B cell (primary cell): ENCODE data around the gene HTR3C. TPM values are rescaled to one million over a fixed set of nuclear protein-coding genes. Genes with fewer than 3 reads are reported as not detected.

Experiments
- ATAC-seq: fragments of 200-7000 bp; cut with Tn5 transposase; one replicate; pipeline ENCODE4 v1.10.0; 2021; ENCODE audit warnings: low read depth, mild to moderate bottlenecking, moderate number of reproducible peaks, moderate library complexity
- CTCF ChIA-PET: fragments of 350-600 bp; sonication (Branson Sonifier 250); formaldehyde crosslinking; loops from one replicate; lab custom pipeline; 2021; ENCODE audit warnings: antibody characterized with exemption, inconsistent platforms; lab: Charles Lee
- POLR2A ChIA-PET: fragments of 350-600 bp; sonication (Branson Sonifier 250); formaldehyde crosslinking; loops from one replicate; lab custom pipeline; 2021; ENCODE audit warnings: antibody characterized with exemption; lab: Charles Lee
- DNase-seq: peaks from one replicate; pipeline ENCODE4 v3.0.0; 2013
- H2AFZ ChIP-seq: 2 replicates; pipeline ENCODE4 v1.6.1; 2012; ENCODE audit warnings: mild to moderate bottlenecking, low read depth, low read length; ENCODE audit not compliant: insufficient read depth, poor library complexity, severe bottlenecking
- H3K27ac ChIP-seq, 2 donors: 1 replicate in 1 of 2; 2 replicates in 1 of 2; pipeline ENCODE4 v1.5.1; 2012 to 2013; ENCODE audit warnings: low read length in 2 of 2, mild to moderate bottlenecking in 2 of 2, moderate library complexity in 1 of 2
- H3K27me3 ChIP-seq, 4 experiments: fragments of 200-600 bp in 1 of 4; sonication (generic) in 1 of 4; replicated peaks in 1 of 4; 1 replicate in 2 of 4; 2 replicates in 2 of 4; pipeline versions ENCODE4 v1.6.1 to v1.7.0; 2013 to 2016; ENCODE audit warnings: low read length in 3 of 4, mild to moderate bottlenecking in 2 of 4, mixed read lengths in 1 of 4, moderate library complexity in 1 of 4; ENCODE audit not compliant: insufficient read depth in 4 of 4, control insufficient read depth in 3 of 4; ENCODE audit errors: control extremely low read depth in 1 of 4
- H3K36me3 ChIP-seq, 2 experiments: replicated peaks in 1 of 2; 1 replicate in 1 of 2; 2 replicates in 1 of 2; pipeline versions ENCODE4 v1.6.1 to v1.7.1; 2013; ENCODE audit warnings: low read length in 1 of 2; ENCODE audit not compliant: insufficient read depth in 2 of 2, control insufficient read depth in 1 of 2; ENCODE audit errors: control extremely low read depth in 1 of 2, extremely low read depth in 1 of 2
- H3K4me1 ChIP-seq, 2 donors: fragments of 200-600 bp in 1 of 2; sonication (generic) in 1 of 2; 1 replicate in 1 of 2; 2 replicates in 1 of 2; pipeline versions ENCODE4 v1.5.1 to v1.6.1; 2013 to 2017; ENCODE audit warnings: low read length in 2 of 2; ENCODE audit not compliant: control insufficient read depth in 2 of 2, insufficient read depth in 2 of 2
- H3K4me2 ChIP-seq: replicated peaks from 2 replicates; pipeline ENCODE3; 2012; ENCODE audit warnings: mild to moderate bottlenecking, low read depth, low read length; ENCODE audit not compliant: poor library complexity, severe bottlenecking
- H3K4me3 ChIP-seq, 5 experiments: fragments of 200-600 bp in 1 of 5; sonication (generic) in 1 of 5; 1 replicate in 3 of 5; 2 replicates in 2 of 5; pipeline versions ENCODE4 v1.5.1 to v1.7.0; 2011 to 2016; ENCODE audit warnings: low read length in 4 of 5, mild to moderate bottlenecking in 4 of 5, low read depth in 2 of 5, control low read depth in 1 of 5, moderate library complexity in 1 of 5; ENCODE audit not compliant: insufficient read depth in 1 of 5; ENCODE audit errors: control extremely low read depth in 1 of 5, extremely low read depth in 1 of 5
- H3K79me2 ChIP-seq: fragments of 200-600 bp; sonication (generic); one replicate; pipeline ENCODE4 v1.6.0; 2016; ENCODE audit warnings: low read length; ENCODE audit not compliant: control insufficient read depth, insufficient read depth
- H3K9ac ChIP-seq: fragments of 200-600 bp; sonication (generic); 2 replicates; pipeline ENCODE4 v1.6.1; 2017; ENCODE audit warnings: mild to moderate bottlenecking, low read length, moderate library complexity
- H3K9me3 ChIP-seq, 3 donors: one replicate each; pipeline versions ENCODE4 v1.6.1 to v1.7.1; 2013; ENCODE audit warnings: low read length in 2 of 3; ENCODE audit not compliant: control insufficient read depth in 2 of 3, insufficient read depth in 1 of 3; ENCODE audit errors: control extremely low read depth in 1 of 3
- H4K20me1 ChIP-seq: 2 replicates; pipeline ENCODE4 v1.6.0; 2012; ENCODE audit warnings: mild to moderate bottlenecking, low read length; ENCODE audit not compliant: insufficient read depth, control insufficient read depth, poor library complexity, severe bottlenecking
- H3K27ac Mint-ChIP-seq: one replicate; pipeline ENCODE4 v1.8.0; 2021; ENCODE audit warnings: mixed read lengths
- H3K27me3 Mint-ChIP-seq: one replicate; pipeline ENCODE4 v1.8.0; 2021; ENCODE audit warnings: mixed read lengths
- H3K4me1 Mint-ChIP-seq: one replicate; pipeline ENCODE4 v1.8.0; 2021; ENCODE audit warnings: mixed read lengths
- H3K4me3 Mint-ChIP-seq: one replicate; pipeline ENCODE4 v1.8.0; 2021; ENCODE audit warnings: mixed read lengths
- H3K9me3 Mint-ChIP-seq: one replicate; pipeline ENCODE4 v1.8.0; 2022; ENCODE audit warnings: mixed read lengths; ENCODE audit not compliant: insufficient read depth
- EZH2 ChIP-seq: IDR thresholded peaks from 2 replicates; pipeline ENCODE4 v1.6.1; 2012; ENCODE audit warnings: borderline replicate concordance, low read depth, mild to moderate bottlenecking, moderate library complexity, low read length; ENCODE audit not compliant: insufficient read depth, poor library complexity, severe bottlenecking
- WGBS: methylation state at CpG from one replicate; pipeline ENCODE4 v1.1.5; 2013; ENCODE audit warnings: missing lambda C conversion rate; ENCODE audit not compliant: insufficient coverage; 5-methylcytosine and 5-hydroxymethylcytosine counted together
- intact Hi-C: fragments of 100-400 bp; cut with micrococcal nuclease; formaldehyde crosslinking; loops from one replicate; pipeline ENCODE4 v1.10.0; 2022
- polyA plus RNA-seq: library from polyadenylated mRNA; depleted of rRNA; stranded (reverse); fragments of >200 nt; gene quantifications from 2 replicates; pipeline ENCODE4 v1.2.3, GENCODE V29; 2012
- total RNA-seq, 2 donors: library from RNA; stranded (reverse); fragments of 120-200 nt in 1 of 2; gene quantifications; 1 replicate in 1 of 2; 2 replicates in 1 of 2; pipeline versions ENCODE4 v1.2.3 to v1.2.4, GENCODE V29; 2013 to 2022
- TF ChIP-seq, protein P1 (sequence below): fragments of 200-600 bp; IDR thresholded peaks from one replicate; pipeline ENCODE4 v1.8.0; 2022; ENCODE audit warnings: antibody characterized with exemption, mild to moderate bottlenecking

The HTR3C gene
- total and polyA plus RNA-seq, 2 donors (not counting 1 experiment from before 2014, with no cell fraction given): not detected

DNA sequence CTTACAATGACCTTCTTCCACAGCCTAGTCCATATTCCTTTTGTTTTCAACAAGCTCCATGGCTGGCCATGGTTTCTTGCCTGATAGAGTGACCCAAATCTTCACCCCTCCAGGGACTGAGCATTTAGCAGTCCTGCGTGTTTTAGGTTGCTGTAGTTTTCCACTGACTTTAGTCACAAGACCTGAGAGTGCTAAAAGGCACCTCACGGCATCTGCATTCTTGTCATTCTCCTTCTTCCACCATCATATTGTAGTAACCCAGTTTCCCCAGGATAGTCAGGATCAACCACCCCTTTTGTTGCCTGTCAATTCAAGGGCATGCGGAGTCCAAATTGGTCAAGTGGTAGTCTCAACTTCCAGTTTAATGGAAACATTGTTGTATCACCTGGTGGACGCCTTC is 20.8 kb downstream of the HTR3C start:
- 100% methylated on average over 4 of the region's 4 CpGs for WGBS
- H3K4me2 ChIP-seq: no peak overlapping the region
- H3K27me3 ChIP-seq: no peaks in the 10 kb centered on the region
- Mint-ChIP-seq H3K27ac (no peak overlapping the region), H3K27me3 (peaks cover 18% of the 10 kb centered on the region), H3K4me1 (no peaks in the 10 kb centered on the region), H3K9me3 (peaks cover 4% of the 10 kb centered on the region), H3K4me3 (no peak overlapping the region)
- no peak overlapping the region for H3K9ac ChIP-seq
- TF ChIP-seq, protein P1, sequence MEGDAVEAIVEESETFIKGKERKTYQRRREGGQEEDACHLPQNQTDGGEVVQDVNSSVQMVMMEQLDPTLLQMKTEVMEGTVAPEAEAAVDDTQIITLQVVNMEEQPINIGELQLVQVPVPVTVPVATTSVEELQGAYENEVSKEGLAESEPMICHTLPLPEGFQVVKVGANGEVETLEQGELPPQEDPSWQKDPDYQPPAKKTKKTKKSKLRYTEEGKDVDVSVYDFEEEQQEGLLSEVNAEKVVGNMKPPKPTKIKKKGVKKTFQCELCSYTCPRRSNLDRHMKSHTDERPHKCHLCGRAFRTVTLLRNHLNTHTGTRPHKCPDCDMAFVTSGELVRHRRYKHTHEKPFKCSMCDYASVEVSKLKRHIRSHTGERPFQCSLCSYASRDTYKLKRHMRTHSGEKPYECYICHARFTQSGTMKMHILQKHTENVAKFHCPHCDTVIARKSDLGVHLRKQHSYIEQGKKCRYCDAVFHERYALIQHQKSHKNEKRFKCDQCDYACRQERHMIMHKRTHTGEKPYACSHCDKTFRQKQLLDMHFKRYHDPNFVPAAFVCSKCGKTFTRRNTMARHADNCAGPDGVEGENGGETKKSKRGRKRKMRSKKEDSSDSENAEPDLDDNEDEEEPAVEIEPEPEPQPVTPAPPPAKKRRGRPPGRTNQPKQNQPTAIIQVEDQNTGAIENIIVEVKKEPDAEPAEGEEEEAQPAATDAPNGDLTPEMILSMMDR: no peak
- no peak for TF ChIP-seq EZH2
- CTCF ChIA-PET: no interaction called here
- no peaks in the 10 kb centered on the region for H3K79me2 ChIP-seq
- peaks cover 0 to 10% (median 0%) of the 10 kb centered on the region in 3 donors for H3K9me3 ChIP-seq
- H3K4me3 ChIP-seq: no peak overlapping the region
- no peaks in the 10 kb centered on the region for H4K20me1 ChIP-seq
- ATAC-seq (no peak), DNase-seq (no peak)
- H2AFZ ChIP-seq: no peak overlapping the region
- POLR2A ChIA-PET: no interaction called here
- no peaks in the 10 kb centered on the region for H3K4me1 ChIP-seq
- H3K36me3 ChIP-seq: no peaks in the 10 kb centered on the region
- intact Hi-C loops: no loop called here
- no peak overlapping the region for H3K27ac ChIP-seq

DNA sequence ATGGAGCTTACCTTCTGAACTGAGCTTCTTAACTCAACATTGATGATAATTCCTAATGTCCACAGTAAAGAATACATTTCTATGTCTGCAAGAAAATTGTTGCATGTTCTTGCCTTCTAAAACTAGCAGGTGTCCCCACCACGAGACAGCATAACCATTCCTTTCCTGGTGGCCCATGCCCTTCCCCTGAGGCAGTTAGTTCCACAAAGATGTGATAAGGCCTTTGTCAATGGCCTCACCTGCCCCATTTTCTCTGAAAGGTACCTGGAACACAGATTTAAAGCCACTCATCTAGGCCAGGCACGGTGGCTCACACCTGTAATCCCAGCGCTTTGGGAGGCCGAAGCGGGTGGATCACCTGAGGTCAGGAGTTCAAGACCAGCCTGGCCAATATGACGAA is 23.1 kb downstream of the HTR3C start:
- Histone ChIP-seq H3K79me2 (no peaks in the 10 kb centered on the region), H3K9me3 (peaks cover 0 to 1% (median 0%) of the 10 kb centered on the region in 3 donors), H3K36me3 (no peaks in the 10 kb centered on the region), H2AFZ (no peak overlapping the region), H3K4me3 (no peak overlapping the region), H4K20me1 (no peaks in the 10 kb centered on the region), H3K27ac (no peak overlapping the region), H3K4me1 (no peaks in the 10 kb centered on the region), H3K9ac (no peak overlapping the region), H3K4me2 (no peak overlapping the region), H3K27me3 (no peaks in the 10 kb centered on the region)
- Mint-ChIP-seq H3K4me1 (no peaks in the 10 kb centered on the region), H3K27ac (no peak overlapping the region), H3K9me3 (peaks cover 2% of the 10 kb centered on the region), H3K4me3 (no peak overlapping the region), H3K27me3 (peaks cover 14% of the 10 kb centered on the region)
- TF ChIP-seq, protein P1: no peak
- TF ChIP-seq EZH2: no peak
- no peak for DNase-seq
- POLR2A ChIA-PET: no interaction called here
- intact Hi-C loops: no loop called here
- WGBS: 84% methylated on average over 5 of the region's 6 CpGs
- CTCF ChIA-PET: no interaction called here
- ATAC-seq: no peak
